GM18951 (cell line): Measurements from ENCODE around the gene ZBTB46.

Source experiments
- POLR2A ChIP-seq: IDR thresholded peaks from 4 replicates; pipeline ENCODE4 v1.6.1; 2011; ENCODE audit warnings: mild to moderate bottlenecking; ENCODE audit not compliant: insufficient read length, insufficient read depth; ENCODE audit errors: extremely low read depth
- in situ Hi-C: fragments of 300-500 bp; cut with MboI; formaldehyde crosslinking; loops from one replicate; pipeline ENCODE4 v1.12.0; 2022; ENCODE audit warnings: low sequenced_read_pairs, mixed read lengths, inconsistent platforms; ENCODE audit not compliant: unreplicated experiment

The ZBTB46 gene

DNA sequence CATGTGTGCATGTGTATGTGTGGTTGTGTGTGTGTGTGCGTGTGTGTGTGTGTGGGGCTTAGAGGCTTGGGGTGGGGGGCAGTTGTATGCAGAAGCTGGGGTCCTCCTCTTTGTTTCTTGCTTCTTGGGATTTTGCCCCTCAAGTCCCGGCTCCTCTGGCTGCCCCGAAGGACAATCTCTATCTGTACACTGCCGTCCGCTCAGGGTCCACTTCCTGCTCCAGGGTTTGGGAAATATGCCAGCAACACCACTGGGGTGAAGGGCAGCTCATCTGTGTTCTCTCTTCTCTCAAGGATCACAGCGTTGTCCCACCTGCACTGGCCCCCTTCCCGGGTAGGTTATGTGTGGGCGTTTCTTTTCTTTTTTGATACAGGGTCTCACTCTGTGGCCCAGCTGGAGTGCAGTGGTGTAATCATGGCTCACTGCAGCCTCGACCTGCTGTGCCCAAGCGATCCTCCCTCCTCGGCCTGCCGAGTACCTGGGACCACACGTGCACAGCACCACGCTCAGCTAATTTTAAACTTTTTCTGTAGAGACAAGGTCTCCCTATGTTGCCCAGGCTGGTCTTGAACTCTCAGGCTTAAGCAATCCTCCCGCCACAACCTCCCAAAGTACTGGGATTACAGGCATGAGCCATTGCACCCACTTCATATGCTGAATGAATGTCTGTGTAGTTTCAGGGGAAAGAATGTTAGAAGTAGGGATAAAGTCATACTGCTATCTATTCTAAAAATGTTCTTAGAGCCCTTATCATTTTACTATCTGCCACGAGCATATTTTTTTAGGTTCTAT lies 65.8 kb downstream of the ZBTB46 start:
- in situ Hi-C loops = no loop called here
- TF ChIP-seq POLR2A = no peak

DNA sequence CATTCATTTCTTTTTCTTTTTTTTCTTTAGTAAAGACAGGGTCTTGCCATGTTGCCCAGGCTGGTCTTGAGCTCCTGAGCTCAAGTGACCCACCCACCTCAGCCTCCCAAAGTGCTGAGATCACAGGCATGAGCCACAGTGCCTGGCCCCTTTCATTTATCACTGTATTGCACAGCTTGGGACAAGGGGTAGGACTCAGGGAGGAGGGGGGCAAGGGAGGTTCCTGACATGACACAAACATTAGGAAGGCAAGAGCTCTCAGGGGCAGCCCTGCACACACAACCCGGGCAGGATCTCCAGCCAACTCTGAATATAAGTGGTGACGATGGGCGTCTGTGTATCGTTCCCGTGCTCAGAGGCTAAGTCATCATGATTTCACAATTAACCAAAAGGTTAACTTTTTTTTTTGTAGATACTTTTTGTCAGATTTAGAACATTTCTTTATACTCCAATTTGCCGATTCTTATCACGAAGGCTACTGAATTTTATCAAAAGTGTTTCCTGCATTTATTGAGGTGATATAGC lies 71.6 kb downstream of the ZBTB46 start:
- TF ChIP-seq POLR2A = no peak
- in situ Hi-C loops = no loop called here

DNA sequence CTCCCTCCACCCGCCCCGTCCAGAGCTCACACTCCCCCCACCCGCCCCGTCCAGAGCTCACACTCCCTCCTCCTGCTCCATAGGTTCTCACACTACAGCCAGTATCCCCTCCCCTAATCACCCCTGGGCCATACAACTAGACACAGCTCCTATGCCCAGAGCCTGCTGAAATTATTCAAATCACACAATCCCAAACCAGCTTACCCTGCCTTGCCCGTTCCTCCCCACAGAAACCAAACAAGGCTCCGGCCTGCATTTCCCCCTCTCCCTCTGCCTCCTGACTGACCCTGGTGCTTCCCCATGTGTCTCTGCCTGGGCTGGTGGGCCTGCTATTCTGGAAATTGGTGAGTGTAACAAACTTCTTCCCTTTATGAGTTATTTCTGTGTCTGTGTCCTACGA lies 72.9 kb downstream of the ZBTB46 start:
- in situ Hi-C loops = no loop called here

GRCh38 chr20:63756648-63756991 lies 74.4 kb downstream of the ZBTB46 start:
- in situ Hi-C loops = no loop called here
- no peak for TF ChIP-seq POLR2A

More for the DNA sequence above, 72.9 kb downstream of the ZBTB46 start:
- TF ChIP-seq POLR2A = no peak

DNA sequence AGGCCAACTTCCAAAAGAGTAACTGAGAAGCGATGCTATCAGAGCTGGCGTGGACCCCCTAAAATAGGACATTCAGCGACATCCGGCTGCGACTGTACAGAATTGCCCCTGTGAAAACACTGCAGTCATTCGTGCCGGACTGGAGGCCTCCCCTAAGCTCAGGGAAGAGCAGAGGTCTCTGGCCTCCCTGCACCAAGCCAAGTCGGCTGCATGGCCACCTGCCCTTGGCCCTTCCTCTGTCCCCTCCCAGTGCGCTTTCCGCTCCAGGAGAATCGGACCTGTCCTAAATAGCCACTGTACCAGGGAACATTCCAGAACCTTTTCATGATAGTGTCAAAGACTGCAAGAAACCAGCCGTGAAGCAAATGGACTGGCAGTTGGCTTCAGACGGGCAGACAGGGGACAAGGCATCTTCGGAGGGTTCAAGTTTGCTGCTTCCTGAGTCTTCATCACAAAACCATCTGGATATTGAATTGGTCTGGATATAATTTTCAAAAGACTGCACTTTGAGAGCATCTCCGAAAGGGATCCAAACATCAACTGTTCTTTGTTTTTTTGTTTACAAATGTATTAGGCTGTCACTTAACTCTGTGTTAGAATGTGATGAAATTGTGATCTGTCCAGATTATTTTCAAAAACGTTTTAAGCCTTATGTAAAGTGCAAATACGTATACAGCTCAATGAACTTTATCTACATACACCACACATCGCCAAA lies 75.0 kb downstream of the ZBTB46 start:
- in situ Hi-C loops = no loop called here
- TF ChIP-seq POLR2A = no peak

GRCh38 chr20:63754008-63754407 lies 77.1 kb downstream of the ZBTB46 start:
- in situ Hi-C loops = no loop called here

GRCh38 chr20:63753381-63753780 lies 77.7 kb downstream of the ZBTB46 start:
- in situ Hi-C loops = no loop called here
- no peak for TF ChIP-seq POLR2A

More at GRCh38 chr20:63754008-63754407, 77.1 kb downstream of the ZBTB46 start:
- no peak for TF ChIP-seq POLR2A

- in situ Hi-C loops = no loop called here
- TF ChIP-seq POLR2A = no peak
Measured at GRCh38 chr20:63752411-63753101, 78.5 kb downstream of the ZBTB46 start.

- in situ Hi-C loops = no loop called here
- TF ChIP-seq POLR2A = no peak
Measured at GRCh38 chr20:63751471-63752271, 79.4 kb downstream of the ZBTB46 start.

- TF ChIP-seq POLR2A = no peak
- in situ Hi-C loops = no loop called here
Measured at GRCh38 chr20:63750807-63751470, 80.1 kb downstream of the ZBTB46 start.

GRCh38 chr20:63749597-63750508 lies 81.2 kb downstream of the ZBTB46 start:
- in situ Hi-C loops = no loop called here
- TF ChIP-seq POLR2A = no peak

GRCh38 chr20:63748934-63749270 lies 82.2 kb downstream of the ZBTB46 start:
- in situ Hi-C loops = no loop called here
- no peak for TF ChIP-seq POLR2A
